HepG2 (cell line): ENCODE results near the gene BORCS5. TPM values are rescaled to one million over a fixed set of nuclear protein-coding genes. Genes with fewer than 3 reads are reported as not detected.

Source experiments
- CREB1 ChIP-seq, 2 experiments: fragments of 450-650 bp in 1 of 2; IDR thresholded peaks; 2 replicates each; pipeline ENCODE4 v1.6.1; 2016 to 2017; ENCODE audit warnings: control low read depth in 1 of 2, mild to moderate bottlenecking in 1 of 2, missing compliant biosample characterization in 1 of 2, missing genetic modification characterization in 1 of 2
- FOXO1 ChIP-seq: sonication (generic); formaldehyde crosslinking; IDR thresholded peaks from 2 replicates; pipeline ENCODE4 v1.4.0; 2020; ENCODE audit warnings: missing genetic modification reagents
- HNF4A ChIP-seq: sonication (generic); formaldehyde crosslinking; IDR thresholded peaks from 2 replicates; pipeline ENCODE4 v1.4.0; 2020; ENCODE audit warnings: missing genetic modification reagents
- HNRNPK ChIP-seq: fragments of 200-400 bp; formaldehyde crosslinking; IDR thresholded peaks from 2 replicates; pipeline ENCODE4 v1.6.1; 2018; ENCODE audit warnings: low read length, low read depth, moderate library complexity, mild to moderate bottlenecking; ENCODE audit not compliant: poor library complexity, severe bottlenecking
- JUN ChIP-seq: sonication (generic); formaldehyde crosslinking; IDR thresholded peaks from 2 replicates; pipeline ENCODE4 v1.4.0; 2020; ENCODE audit warnings: mild to moderate bottlenecking, missing genetic modification reagents
- MAFK ChIP-seq, 2 experiments: IDR thresholded peaks in 1 of 2; conservative IDR thresholded peaks in 1 of 2; 2 replicates each; pipeline ENCODE4 v1.6.1; 2011; ENCODE audit warnings: improper control_type of control experiment in 2 of 2, low read length in 2 of 2
- MED1 ChIP-seq: sonication (generic); formaldehyde crosslinking; IDR thresholded peaks from 2 replicates; pipeline ENCODE4 v1.4.0; 2020; ENCODE audit warnings: missing genetic modification reagents
- NFE2 ChIP-seq: sonication (generic); formaldehyde crosslinking; IDR thresholded peaks from 2 replicates; pipeline ENCODE4 v1.4.0; 2020; ENCODE audit warnings: missing genetic modification reagents
- NR2F6 ChIP-seq, 2 experiments: IDR thresholded peaks; 2 replicates each; pipeline ENCODE4 v1.6.1; 2016; ENCODE audit warnings: antibody characterized with exemption in 1 of 2, mild to moderate bottlenecking in 1 of 2
- SYNCRIP ChIP-seq: fragments of 200-400 bp; formaldehyde crosslinking; IDR thresholded peaks from 2 replicates; pipeline ENCODE4 v1.6.1; 2018; ENCODE audit warnings: mild to moderate bottlenecking, low read depth, low read length; ENCODE audit not compliant: insufficient read depth
- ZBTB20 ChIP-seq: sonication (generic); formaldehyde crosslinking; IDR thresholded peaks from 2 replicates; pipeline ENCODE4 v1.8.1; 2023; ENCODE audit warnings: missing genetic modification reagents, low read depth, mild to moderate bottlenecking, borderline replicate concordance
- ZBTB33 ChIP-seq: sonication (generic); formaldehyde crosslinking; IDR thresholded peaks from 2 replicates; pipeline ENCODE4 v1.4.0; 2020; ENCODE audit warnings: missing genetic modification reagents
- ZNF205 ChIP-seq: IDR thresholded peaks from 2 replicates; pipeline ENCODE4 v1.6.1; 2018; ENCODE audit warnings: missing biosample characterization, missing genetic modification reagents
- ZNF33A ChIP-seq: sonication (generic); formaldehyde crosslinking; IDR thresholded peaks from 2 replicates; pipeline ENCODE4 v1.5.1; 2020; ENCODE audit warnings: missing genetic modification reagents, mild to moderate bottlenecking, moderate library complexity, borderline replicate concordance
- ZNF44 ChIP-seq: sonication (generic); formaldehyde crosslinking; IDR thresholded peaks from 2 replicates; pipeline ENCODE4 v1.5.1; 2020; ENCODE audit warnings: mild to moderate bottlenecking, missing genetic modification reagents
- ZNF501 ChIP-seq: sonication (generic); formaldehyde crosslinking; IDR thresholded peaks from 2 replicates; pipeline ENCODE4 v1.5.1; 2020; ENCODE audit warnings: mild to moderate bottlenecking, moderate library complexity, missing genetic modification reagents
- ZNF883 ChIP-seq: sonication (generic); formaldehyde crosslinking; IDR thresholded peaks from 2 replicates; pipeline ENCODE4 v1.5.1; 2020; ENCODE audit warnings: mild to moderate bottlenecking, missing genetic modification reagents; ENCODE audit errors: not compliant biosample characterization
- polyA plus RNA-seq, 8 experiments: library from polyadenylated mRNA; depleted of rRNA in 3 of 8; stranded (reverse) in 7 of 8; unstranded in 1 of 8; fragments of >200 nt; fragmentation: Illumina TruSeq in 4 of 8; extraction: Trizol in 4 of 8; gene quantifications; 2 replicates each; pipeline versions ENCODE4 v1.2.1 to v1.2.3, GENCODE V29; 2011 to 2016; ENCODE audit warnings: low read depth in 4 of 8, missing spikeins in 1 of 8, mixed read lengths in 1 of 8; ENCODE audit not compliant: insufficient read depth in 1 of 8
- total RNA-seq, 5 experiments: library from RNA; depleted of rRNA; stranded (reverse); fragments of >200 nt; fragmentation: Illumina TruSeq; extraction: Trizol; gene quantifications; 2 replicates each; pipeline ENCODE4 v1.2.3, GENCODE V29; 2016; ENCODE audit warnings: low read depth in 1 of 5
- TF ChIP-seq, protein P1 (sequence below): IDR thresholded peaks from 2 replicates; pipeline ENCODE4 v1.6.1; 2012; ENCODE audit warnings: low read depth, low read length, improper control_type of control experiment
- TF ChIP-seq, protein P2 (sequence below): sonication (generic); formaldehyde crosslinking; IDR thresholded peaks from 2 replicates; pipeline ENCODE4 v1.4.0; 2020; ENCODE audit warnings: missing genetic modification reagents, borderline replicate concordance
- TF ChIP-seq, protein P3 (sequence below): sonication (generic); formaldehyde crosslinking; IDR thresholded peaks from 2 replicates; pipeline ENCODE4 v1.5.0; 2020; ENCODE audit warnings: mild to moderate bottlenecking, missing genetic modification reagents

The BORCS5 gene
- total and polyA plus RNA-seq, 2 of the 13 experiments (the other 11 are each of a cell fraction or from before 2014, with no cell fraction given) = 3.9 to 4.7 TPM

DNA sequence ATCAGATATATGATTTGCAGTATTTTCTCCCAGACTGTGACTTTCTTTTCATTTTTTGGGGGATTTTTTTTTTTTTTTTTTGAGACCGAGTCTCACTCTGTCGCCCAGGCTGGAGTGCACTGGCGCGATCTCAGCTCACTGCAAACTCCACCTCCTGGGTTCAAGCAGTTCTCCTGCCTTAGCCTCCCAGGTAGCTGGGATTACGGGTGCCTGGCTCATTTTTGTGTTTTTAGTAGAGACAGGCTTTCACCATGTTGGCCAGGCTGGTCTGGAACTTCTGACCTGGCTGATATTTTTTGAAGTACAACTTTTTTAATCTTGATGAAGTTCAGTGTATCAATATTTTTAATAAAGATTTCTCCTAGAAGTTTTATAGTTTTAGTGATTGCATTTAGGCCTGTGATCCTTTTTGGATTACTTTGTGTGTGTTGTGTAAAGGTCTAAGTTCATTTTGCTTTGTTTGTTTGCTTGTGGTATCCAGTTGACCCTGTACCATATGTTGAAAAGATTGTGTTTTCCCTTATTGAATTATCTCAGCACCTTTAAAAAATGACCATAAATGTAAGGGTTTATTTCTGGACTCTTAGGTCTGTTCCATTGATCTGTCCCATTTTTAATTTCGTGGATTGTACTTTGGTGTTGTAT, 24.2 kb downstream of the BORCS5 start (continued):
- TF ChIP-seq, protein P1, sequence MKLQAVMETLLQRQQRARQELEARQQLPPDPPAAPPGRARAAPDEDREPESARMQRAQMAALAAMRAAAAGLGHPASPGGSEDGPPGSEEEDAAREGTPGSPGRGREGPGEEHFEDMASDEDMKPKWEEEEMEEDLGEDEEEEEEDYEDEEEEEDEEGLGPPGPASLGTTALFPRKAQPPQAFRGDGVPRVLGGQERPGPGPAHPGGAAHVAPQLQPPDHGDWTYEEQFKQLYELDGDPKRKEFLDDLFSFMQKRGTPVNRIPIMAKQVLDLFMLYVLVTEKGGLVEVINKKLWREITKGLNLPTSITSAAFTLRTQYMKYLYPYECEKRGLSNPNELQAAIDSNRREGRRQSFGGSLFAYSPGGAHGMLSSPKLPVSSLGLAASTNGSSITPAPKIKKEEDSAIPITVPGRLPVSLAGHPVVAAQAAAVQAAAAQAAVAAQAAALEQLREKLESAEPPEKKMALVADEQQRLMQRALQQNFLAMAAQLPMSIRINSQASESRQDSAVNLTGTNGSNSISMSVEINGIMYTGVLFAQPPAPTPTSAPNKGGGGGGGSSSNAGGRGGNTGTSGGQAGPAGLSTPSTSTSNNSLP = peak; percentile 83; the same call in 1 of the 2 replicates
- TF ChIP-seq MED1 (CRISPR knock-in tag) (peak; percentile 68; the same call in 1 of the 2 replicates), ZNF883 (CRISPR knock-in tag) (no peak), ZNF501 (no peak), ZNF205 (CRISPR knock-in tag) (no peak), MAFK (conservative IDR thresholded peaks at IDR 0.05 in 1 of 2, IDR thresholded peaks at IDR 0.05 in 1 of 2; ENCODE audit: low read length in 2 of 2) (no peak), ZNF44 (no peak), CREB1 (IDR thresholded peaks at IDR 0.05) (no peak), CREB1 (CRISPR knock-in tag; IDR thresholded peaks at IDR 0.05) (peak; percentile 32), NR2F6 (IDR thresholded peaks at IDR 0.05) (peak; percentile 77), NR2F6 (CRISPR knock-in tag; IDR thresholded peaks at IDR 0.05) (peak; percentile 75; the same call in 1 of the 2 replicates), ZBTB33 (CRISPR knock-in tag) (no peak), ZBTB20 (CRISPR knock-in tag) (peak; percentile 66; the same call in 1 of the 2 replicates), JUN (CRISPR knock-in tag) (no peak), ZNF33A (CRISPR knock-in tag) (no peak), NFE2 (CRISPR knock-in tag) (no peak), FOXO1 (peak; percentile 41; the same call in 1 of the 2 replicates), HNRNPK (no peak), SYNCRIP (no peak), HNF4A (CRISPR knock-in tag) (peak; percentile 87)
- TF ChIP-seq, protein P2, sequence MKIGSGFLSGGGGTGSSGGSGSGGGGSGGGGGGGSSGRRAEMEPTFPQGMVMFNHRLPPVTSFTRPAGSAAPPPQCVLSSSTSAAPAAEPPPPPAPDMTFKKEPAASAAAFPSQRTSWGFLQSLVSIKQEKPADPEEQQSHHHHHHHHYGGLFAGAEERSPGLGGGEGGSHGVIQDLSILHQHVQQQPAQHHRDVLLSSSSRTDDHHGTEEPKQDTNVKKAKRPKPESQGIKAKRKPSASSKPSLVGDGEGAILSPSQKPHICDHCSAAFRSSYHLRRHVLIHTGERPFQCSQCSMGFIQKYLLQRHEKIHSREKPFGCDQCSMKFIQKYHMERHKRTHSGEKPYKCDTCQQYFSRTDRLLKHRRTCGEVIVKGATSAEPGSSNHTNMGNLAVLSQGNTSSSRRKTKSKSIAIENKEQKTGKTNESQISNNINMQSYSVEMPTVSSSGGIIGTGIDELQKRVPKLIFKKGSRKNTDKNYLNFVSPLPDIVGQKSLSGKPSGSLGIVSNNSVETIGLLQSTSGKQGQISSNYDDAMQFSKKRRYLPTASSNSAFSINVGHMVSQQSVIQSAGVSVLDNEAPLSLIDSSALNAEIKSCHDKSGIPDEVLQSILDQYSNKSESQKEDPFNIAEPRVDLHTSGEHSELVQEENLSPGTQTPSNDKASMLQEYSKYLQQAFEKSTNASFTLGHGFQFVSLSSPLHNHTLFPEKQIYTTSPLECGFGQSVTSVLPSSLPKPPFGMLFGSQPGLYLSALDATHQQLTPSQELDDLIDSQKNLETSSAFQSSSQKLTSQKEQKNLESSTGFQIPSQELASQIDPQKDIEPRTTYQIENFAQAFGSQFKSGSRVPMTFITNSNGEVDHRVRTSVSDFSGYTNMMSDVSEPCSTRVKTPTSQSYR = no peak
- TF ChIP-seq, protein P3, sequence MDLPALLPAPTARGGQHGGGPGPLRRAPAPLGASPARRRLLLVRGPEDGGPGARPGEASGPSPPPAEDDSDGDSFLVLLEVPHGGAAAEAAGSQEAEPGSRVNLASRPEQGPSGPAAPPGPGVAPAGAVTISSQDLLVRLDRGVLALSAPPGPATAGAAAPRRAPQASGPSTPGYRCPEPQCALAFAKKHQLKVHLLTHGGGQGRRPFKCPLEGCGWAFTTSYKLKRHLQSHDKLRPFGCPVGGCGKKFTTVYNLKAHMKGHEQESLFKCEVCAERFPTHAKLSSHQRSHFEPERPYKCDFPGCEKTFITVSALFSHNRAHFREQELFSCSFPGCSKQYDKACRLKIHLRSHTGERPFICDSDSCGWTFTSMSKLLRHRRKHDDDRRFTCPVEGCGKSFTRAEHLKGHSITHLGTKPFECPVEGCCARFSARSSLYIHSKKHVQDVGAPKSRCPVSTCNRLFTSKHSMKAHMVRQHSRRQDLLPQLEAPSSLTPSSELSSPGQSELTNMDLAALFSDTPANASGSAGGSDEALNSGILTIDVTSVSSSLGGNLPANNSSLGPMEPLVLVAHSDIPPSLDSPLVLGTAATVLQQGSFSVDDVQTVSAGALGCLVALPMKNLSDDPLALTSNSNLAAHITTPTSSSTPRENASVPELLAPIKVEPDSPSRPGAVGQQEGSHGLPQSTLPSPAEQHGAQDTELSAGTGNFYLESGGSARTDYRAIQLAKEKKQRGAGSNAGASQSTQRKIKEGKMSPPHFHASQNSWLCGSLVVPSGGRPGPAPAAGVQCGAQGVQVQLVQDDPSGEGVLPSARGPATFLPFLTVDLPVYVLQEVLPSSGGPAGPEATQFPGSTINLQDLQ = no peak
